ENCODE data around the gene IGSF21.

The IGSF21 gene

DNA sequence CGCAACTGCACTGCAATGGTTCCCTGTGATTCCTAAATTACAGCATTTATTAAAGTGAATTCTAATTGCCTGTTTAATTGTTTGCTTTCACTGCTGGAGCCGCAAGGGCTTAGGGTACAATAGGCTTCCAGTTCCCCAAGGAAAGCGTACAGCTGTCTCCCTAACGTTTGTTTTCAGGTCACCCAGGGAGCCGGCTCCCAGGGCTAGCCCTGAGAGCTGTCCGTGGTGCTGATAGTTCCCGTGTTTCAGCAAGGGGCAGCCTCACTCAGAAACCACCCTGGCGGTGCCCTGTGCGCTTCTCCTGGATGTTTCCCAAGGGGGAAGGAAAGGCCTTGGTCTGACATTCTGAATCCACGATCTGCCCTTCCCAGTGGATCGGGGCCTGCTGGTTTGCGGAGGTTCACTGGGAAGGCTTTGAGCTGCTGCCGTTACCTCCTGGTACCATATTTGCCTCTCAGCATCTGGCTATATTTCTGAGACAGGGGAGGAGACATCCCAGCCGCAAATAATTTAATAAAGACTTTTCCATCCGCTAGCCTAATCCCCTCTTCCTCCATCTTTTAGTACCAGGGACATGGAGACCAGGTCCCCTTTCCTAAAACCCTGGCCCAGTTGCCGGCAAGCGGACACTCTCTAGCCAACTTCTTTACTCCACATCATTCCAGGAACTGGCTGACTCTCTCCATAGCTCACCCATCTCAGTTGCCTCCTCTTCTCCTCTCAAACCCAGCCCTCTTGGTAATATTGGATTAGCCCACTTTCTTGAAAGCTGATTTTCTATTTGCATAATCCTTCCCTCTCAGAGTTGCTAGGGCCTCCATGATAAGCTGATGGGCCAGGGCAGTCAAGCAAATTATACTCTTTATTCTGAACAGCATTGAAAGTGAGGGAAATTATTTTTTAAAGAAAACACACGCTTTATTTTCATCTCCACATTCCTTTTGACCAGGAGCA is 149.0 kb downstream of the IGSF21 start:
- peak; percentile 8 to 15 for DNase-seq (ENCODE audit: low read depth in 2 of 2)
- no peak overlapping the region for H3K4me3 ChIP-seq (replicated peaks in 1 of 2; ENCODE audit: low read depth in 2 of 2, low read length in 2 of 2)
- no peak for TF ChIP-seq CTCF (IDR thresholded peaks at IDR 0.05; ENCODE audit: low read depth, low read length)

GRCh38 chr1:18257778-18258177 is 150.2 kb downstream of the IGSF21 start:
- DNase-seq (ENCODE audit: low read depth in 2 of 2), result no peak
- no peak for TF ChIP-seq CTCF (IDR thresholded peaks at IDR 0.05; ENCODE audit: low read depth, low read length)
- no peak overlapping the region for H3K4me3 ChIP-seq (replicated peaks in 1 of 2; ENCODE audit: low read depth in 2 of 2, low read length in 2 of 2)

DNA sequence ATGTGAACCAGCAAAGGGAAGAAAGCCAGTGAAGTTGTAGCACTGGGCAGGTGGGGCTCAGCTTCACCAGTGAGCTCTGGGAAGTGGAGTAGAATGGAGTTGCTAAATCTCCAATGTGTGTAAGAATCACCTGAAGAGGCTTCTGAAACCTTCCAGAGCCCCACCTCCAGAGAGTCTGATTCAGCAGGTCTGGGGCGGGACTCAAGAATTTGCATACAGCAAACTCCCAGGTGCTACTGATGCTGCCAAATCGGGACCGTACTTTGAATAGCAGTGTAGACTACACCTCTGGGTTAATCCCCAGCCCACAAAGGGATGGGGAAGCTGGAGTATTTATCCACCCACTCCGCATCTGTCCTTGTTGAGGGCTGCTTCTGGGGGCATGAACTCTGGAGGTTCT is 154.3 kb downstream of the IGSF21 start:
- no peak for DNase-seq (ENCODE audit: low read depth in 2 of 2)
- no peak overlapping the region for H3K4me3 ChIP-seq (replicated peaks in 1 of 2; ENCODE audit: low read depth in 2 of 2, low read length in 2 of 2)
- TF ChIP-seq CTCF (IDR thresholded peaks at IDR 0.05; ENCODE audit: low read depth, low read length), result no peak

DNA sequence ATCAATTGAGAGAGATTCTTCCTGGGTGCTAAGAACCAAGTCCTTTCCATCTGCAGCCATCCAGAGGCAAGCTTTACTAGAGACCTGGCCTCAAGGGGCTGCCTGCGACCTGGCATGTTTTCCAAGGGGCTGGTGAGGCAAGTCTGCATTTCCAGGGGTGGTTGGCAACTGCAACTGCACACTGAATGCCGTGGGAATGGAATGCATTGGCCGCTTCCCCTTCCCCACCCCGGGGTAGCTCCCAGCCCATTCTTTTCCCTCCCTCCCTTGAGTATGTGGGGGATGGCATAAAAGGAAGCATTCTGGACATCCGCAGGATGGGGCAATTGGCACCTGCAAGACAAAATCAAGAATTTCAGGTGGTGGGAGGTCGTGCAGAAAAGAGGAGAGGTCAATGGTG is 155.1 kb downstream of the IGSF21 start:
- no peak overlapping the region for H3K4me3 ChIP-seq (replicated peaks in 1 of 2; ENCODE audit: low read depth in 2 of 2, low read length in 2 of 2)
- no peak for TF ChIP-seq CTCF (IDR thresholded peaks at IDR 0.05; ENCODE audit: low read depth, low read length)
- no peak for DNase-seq (ENCODE audit: low read depth in 2 of 2)

GRCh38 chr1:18263547-18264120 is 156.0 kb downstream of the IGSF21 start:
- H3K4me3 ChIP-seq (replicated peaks in 1 of 2; ENCODE audit: low read depth in 2 of 2, low read length in 2 of 2), result no peak overlapping the region
- TF ChIP-seq CTCF (IDR thresholded peaks at IDR 0.05; ENCODE audit: low read depth, low read length), result no peak
- no peak for DNase-seq (ENCODE audit: low read depth in 2 of 2)

DNA sequence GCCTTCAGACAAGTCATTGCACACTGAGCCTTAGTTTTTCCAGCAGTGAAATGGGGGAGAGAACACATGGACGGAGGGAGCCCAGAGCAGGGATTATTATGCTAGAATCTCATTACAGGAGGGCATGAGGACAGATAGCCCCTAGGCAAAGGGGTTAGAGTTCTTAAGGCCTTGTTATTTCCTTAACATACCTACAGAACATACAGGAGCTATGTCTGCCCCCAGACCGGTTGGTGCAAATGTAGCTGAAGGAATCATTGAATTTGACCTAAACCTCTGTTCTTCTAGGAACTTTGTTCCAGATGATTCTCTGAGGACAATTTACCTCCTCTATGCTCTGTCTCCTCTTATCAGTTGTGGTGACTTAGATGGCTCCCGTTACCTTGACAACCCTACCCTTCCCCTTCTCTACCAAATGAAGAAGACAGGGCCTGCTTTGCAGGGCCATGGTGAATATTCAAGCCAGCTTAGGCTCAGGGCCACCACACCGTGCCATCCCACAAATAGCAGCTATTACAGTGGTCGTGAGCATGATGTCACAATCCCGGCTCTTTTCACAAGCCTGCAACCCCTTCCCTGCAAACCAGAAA is 156.9 kb downstream of the IGSF21 start:
- no peak overlapping the region for H3K4me3 ChIP-seq (replicated peaks in 1 of 2; ENCODE audit: low read depth in 2 of 2, low read length in 2 of 2)
- TF ChIP-seq CTCF (IDR thresholded peaks at IDR 0.05; ENCODE audit: low read depth, low read length), result no peak

More for the DNA sequence above, 156.9 kb downstream of the IGSF21 start:
- no peak for DNase-seq (ENCODE audit: low read depth in 2 of 2)

Data from cardiac fibroblast (primary cell).